Measurements from ENCODE around the gene LAMA4.
"Not testable (repeated sequence)": the region's sequence is repeated elsewhere in the genome, so short reads cannot be mapped to it uniquely, and the experiment has no call there.

Gene LAMA4

GRCh38 chr6:112209131-112209530 lies 45.2 kb downstream of the LAMA4 start:
- DNase-seq (ENCODE audit: low spot score): no peak

- DNase-seq (ENCODE audit: low spot score): no peak
These were observed 46.6 kb downstream of the LAMA4 start for GRCh38 chr6:112207776-112208175.

DNA sequence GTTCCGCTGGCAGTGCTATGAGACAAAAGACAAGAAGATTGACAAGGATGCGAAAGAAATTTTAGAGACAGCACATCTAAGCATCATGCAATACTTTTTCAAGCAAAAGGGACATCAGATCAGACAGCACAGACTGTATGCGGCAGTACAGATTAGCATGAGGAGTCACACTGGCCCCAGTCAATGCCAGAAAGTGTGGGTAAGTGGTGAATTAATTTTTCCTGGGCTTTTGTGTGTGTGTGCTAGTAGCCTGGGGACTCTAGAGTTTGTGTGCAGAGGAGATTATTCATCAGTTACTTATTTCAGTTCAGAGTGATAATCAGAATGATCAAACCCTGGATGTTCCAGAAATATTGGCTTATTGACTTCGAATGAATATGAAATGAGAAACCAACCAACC lies 47.2 kb downstream of the LAMA4 start:
- DNase-seq (ENCODE audit: low spot score): no peak

DNA sequence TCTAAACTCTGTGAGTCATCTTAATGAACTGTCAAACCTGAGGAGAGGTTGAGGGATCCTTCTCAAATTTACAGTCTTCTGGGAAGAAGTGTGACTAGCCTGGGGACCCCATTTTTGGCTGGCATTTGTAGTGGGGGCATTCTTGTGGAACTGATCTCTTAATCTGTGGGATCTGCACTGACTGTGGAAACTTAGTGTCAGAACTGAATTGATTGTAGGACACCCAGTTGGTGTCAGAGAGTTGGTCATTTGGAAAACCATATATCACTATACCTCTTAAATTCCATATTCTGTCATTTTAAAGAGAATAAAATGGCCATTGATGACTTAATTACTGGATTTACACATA lies 48.3 kb downstream of the LAMA4 start:
- DNase-seq (ENCODE audit: low spot score): no peak

DNA sequence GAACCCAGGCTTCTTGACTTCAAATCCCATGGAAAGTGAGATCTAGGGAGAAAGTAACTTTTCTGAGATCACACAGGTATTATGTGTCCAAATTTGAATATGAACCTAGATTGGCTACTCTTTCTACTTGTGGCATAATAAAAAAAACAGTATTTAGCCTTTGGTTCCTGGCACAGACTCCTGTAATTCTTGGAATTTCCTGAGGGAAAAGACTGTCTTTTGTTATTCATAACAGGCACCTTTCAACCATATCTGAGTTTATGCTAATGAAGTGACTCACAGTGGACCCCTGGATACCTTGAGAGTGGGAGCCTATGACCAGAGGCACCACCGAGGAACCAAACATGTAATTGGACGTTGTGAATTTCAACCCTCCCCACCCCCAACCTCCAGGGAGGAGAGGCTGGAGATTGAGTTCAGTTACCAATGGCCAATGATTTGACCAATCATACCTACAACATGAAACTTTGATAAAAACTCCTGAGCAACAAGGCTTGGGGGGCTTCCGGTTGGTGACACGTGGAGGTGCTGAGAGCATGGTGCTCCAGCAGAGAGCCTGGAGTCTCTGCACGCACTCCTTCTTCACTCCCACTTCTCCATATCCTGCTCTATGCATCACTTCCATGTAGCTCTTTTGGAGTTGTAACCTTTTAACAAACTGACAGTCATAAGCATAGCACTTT lies 48.8 kb downstream of the LAMA4 start:
- peak; percentile 46 for DNase-seq (ENCODE audit: low spot score)

- no peak for DNase-seq (ENCODE audit: low spot score)
These were observed 50.0 kb downstream of the LAMA4 start for GRCh38 chr6:112204350-112204706.

- peak; percentile 98 for DNase-seq (ENCODE audit: low spot score)
These were observed 50.6 kb downstream of the LAMA4 start for GRCh38 chr6:112203577-112204349.

- no peak for DNase-seq (ENCODE audit: low spot score)
These were observed 51.6 kb downstream of the LAMA4 start for GRCh38 chr6:112202639-112203341.

- DNase-seq (ENCODE audit: low spot score): not testable (repeated sequence)
These were observed 54.0 kb downstream of the LAMA4 start for GRCh38 chr6:112200185-112200914.

DNA sequence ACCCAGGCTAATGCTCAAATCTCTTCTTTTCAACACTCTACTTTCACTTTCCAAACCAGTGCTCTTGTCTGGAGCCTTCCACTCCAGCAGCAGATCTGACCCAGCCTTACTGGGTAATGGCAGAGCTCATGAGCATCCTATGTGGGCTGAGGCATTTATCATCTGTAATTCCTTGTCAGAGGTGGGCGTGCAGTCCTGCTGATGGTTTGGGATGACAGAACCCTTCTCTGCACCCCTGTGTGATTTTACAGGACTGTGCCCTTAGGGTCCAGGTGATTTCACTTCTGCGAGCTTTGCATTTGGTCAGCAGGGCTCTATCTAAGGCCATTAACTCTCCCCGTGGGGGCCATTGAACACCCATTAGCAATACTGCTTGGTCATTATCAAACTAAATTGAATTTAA lies 55.4 kb downstream of the LAMA4 start:
- DNase-seq (ENCODE audit: low spot score): no peak

- DNase-seq (ENCODE audit: low spot score): no peak
These were observed 55.8 kb downstream of the LAMA4 start for GRCh38 chr6:112198582-112198981.

GRCh38 chr6:112197636-112198035 lies 56.7 kb downstream of the LAMA4 start:
- DNase-seq (ENCODE audit: low spot score): no peak

DNA sequence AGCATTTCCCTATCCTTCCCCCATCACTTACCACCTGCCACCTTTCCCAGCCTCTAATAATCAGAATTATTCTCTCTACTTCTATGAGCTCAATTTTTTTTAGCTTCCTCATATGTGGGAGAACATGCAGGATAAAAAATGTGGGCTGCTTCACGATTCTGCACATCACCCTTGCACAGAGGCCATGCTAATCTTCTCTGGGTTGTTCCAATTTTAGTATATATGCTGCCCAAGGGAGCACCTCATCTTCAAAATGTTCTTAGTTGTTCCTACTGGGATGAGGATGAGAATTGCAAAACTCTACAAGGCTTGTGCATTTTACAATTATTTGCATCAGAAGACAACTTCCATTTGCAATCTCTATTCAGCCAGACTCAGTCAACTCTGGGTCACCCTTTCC lies 58.1 kb downstream of the LAMA4 start:
- no peak for DNase-seq (ENCODE audit: low spot score)

DNA sequence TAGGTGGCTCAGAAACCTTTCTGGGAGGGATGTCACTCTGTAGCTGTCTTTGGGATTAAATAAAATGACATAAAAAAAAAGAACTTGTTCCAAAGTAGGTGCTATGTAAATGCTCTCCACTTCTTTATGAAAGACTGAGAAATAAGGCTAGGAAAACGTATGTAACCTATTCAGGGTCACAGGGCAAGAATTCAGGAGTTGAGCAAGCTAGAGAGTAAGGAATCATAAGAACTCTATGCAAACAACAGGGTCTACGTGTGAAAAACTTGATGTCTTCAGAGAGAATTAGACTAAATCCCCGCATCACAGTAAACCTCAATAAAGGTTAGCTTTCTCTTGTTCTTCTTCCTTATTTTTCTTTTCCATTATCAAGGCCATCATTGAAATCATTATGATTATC lies 59.2 kb downstream of the LAMA4 start:
- no peak for DNase-seq (ENCODE audit: low spot score)

- DNase-seq (ENCODE audit: low spot score): no peak
These were observed 59.9 kb downstream of the LAMA4 start for GRCh38 chr6:112194511-112194910.

DNA sequence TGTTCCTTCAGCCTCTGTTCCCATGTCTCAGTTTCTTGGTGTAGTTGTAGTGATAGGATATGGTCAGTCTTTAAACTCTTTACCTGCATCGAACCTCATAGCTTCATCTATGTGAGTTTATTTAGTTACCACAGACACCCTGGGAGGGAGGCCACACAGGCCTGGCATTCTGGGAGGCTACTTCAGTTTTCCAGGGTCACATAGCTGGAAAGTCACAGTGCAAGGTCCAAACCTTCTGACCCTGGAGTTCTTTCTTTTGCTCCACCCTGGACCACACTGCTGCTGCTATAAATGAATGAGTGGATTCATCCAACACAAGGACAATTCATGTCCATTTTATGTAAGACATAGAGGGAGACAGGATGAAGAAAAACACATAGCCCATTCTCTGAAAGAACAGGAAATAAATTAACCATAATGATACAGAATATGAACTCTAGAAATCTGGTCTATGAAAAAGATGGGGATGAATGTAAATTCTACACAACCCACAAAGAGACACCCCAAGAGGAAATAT lies 60.8 kb downstream of the LAMA4 start:
- no peak for DNase-seq (ENCODE audit: low spot score)

GRCh38 chr6:112193117-112193516 lies 61.2 kb downstream of the LAMA4 start:
- DNase-seq (ENCODE audit: low spot score): no peak

- no peak for DNase-seq (ENCODE audit: low spot score)
These were observed 62.8 kb downstream of the LAMA4 start for GRCh38 chr6:112191509-112192020.

DNA sequence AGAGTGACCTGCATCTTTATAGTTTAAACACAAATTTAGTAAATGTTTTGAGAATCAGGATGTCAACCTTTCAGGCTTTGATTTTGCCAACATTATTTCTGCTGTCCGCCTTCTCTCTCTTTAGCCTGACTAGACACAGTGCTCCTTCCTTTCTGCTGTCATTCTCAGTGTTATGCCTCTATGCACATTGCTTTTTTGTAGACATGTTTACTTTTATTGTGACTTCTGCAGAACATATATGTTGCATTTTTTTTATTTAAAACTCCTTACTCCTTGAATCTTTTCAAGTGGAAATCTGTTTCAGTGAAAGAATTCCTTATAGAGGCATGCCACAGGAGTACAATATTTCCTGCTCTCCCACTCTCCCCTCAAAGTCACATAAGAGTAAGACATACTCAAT lies 64.2 kb downstream of the LAMA4 start:
- no peak for DNase-seq (ENCODE audit: low spot score)

- no peak for DNase-seq (ENCODE audit: low spot score)
These were observed 64.9 kb downstream of the LAMA4 start for GRCh38 chr6:112189494-112189893.

DNA sequence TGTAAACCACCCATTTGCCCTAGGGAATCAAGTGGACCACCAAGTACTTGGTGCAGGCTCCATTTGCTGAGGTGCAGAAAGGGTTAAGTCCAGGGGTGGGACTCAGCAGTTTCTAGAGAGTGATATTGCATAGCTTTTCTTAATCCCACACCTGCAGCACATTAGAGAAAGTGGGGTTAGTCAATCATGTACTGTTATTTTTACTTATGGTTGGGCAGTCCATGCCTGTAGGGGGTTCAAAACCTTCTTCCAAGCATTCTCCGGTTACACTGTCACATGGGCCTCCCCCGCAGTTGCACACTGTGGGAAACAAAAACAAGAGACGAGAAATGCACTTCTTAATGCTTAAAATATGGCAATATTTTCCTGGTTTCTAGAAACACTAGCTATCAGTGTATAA lies 65.5 kb downstream of the LAMA4 start:
- no peak for DNase-seq (ENCODE audit: low spot score)

DNA sequence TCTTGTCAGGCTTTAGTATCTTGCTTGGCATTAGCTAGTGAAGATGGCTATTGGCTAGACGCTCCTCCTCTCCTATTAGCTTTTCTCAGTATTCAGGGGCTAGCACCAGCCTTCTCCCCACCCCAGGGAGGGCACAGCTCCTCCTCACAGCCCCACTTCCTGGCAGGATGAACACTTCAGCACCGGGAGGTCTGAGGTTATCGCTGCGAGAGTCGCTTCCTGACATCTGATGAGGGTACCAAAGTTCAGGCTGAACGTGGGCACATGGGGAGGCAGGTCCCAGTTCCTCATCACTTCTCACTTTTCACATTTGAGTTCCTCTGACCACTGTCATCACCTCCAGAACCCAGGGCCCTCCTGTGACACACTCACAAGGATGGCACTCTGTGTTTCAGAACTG lies 66.6 kb downstream of the LAMA4 start:
- no peak for DNase-seq (ENCODE audit: low spot score)

Data from kidney capillary endothelial cell (primary cell).